ENCODE results near the gene PLXNB1. TPM values are rescaled to one million over a fixed set of nuclear protein-coding genes. Genes with fewer than 3 reads are reported as not detected.

PLXNB1 gene
- total and polyA plus RNA-seq, 2 of the 13 experiments (the other 11 are each of a cell fraction or from before 2014, with no cell fraction given) = 86.0 to 143 TPM

DNA sequence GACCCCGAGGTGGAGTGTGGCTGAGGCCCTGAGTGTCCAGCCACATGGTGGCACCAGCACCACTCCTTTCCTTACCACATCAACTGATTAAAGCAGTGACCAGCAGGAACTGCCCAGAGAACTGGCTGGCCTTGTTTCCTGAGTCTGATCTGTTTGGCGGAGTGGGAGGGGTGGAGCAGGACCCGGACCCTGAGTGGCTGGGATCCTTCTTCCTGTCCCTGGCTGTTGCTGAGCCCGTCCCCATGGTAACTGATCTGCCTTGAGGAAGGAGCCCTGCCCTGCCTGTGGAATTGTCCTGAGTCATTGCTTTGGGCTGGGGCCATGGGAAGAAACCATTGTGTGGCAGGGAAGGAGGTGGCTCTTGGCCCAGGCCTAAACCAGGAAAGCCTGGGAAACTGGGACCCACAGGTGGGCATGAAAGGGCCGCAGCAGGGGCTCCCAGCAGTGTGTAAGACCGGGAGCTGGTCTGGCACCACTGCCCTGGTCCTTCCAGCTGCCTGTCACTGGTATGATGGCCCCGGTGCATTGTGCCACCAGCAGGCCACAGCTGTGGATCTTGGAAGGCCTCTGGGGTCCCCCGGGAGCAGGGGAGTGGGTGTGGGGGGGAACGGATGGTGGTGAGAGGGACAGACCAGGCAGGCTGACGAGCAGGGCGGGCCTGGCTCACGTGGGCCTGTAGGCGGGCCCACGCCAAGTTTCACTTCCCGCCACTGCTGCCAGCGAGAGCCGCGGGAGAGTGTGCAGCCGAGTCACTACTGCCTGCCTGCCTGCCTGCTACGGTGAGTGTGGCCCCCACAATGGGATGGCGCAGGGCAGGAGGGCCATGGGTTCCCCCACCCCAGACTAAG is 35.9 kb upstream of the PLXNB1 start (continued):
- TF ChIP-seq, protein P1, sequence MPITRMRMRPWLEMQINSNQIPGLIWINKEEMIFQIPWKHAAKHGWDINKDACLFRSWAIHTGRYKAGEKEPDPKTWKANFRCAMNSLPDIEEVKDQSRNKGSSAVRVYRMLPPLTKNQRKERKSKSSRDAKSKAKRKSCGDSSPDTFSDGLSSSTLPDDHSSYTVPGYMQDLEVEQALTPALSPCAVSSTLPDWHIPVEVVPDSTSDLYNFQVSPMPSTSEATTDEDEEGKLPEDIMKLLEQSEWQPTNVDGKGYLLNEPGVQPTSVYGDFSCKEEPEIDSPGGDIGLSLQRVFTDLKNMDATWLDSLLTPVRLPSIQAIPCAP (CRISPR knock-in tag; IDR thresholded peaks at IDR 0.05; ENCODE audit: low read depth) = no peak
- TF ChIP-seq, protein P2, sequence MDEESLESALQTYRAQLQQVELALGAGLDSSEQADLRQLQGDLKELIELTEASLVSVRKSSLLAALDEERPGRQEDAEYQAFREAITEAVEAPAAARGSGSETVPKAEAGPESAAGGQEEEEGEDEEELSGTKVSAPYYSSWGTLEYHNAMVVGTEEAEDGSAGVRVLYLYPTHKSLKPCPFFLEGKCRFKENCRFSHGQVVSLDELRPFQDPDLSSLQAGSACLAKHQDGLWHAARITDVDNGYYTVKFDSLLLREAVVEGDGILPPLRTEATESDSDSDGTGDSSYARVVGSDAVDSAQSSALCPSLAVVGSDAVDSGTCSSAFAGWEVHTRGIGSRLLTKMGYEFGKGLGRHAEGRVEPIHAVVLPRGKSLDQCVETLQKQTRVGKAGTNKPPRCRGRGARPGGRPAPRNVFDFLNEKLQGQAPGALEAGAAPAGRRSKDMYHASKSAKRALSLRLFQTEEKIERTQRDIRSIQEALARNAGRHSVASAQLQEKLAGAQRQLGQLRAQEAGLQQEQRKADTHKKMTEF (CRISPR knock-in tag; IDR thresholded peaks at IDR 0.05) = peak; percentile 72
- TF ChIP-seq ZFY (CRISPR knock-in tag; IDR thresholded peaks at IDR 0.05) (peak; percentile 57; the same call in 1 of the 2 replicates), KDM6A (CRISPR knock-in tag; IDR thresholded peaks at IDR 0.05; ENCODE audit: low read depth) (no peak), MTA3 (CRISPR knock-in tag; IDR thresholded peaks at IDR 0.05) (no peak), NFATC3 (CRISPR knock-in tag; IDR thresholded peaks at IDR 0.05) (0 out of 2 replicates have a peak, but pooled peaks have one; percentile 68), RXRA (CRISPR knock-in tag; IDR thresholded peaks at IDR 0.05) (peak; percentile 34; the same call in 1 of the 2 replicates), SNAPC2 (CRISPR knock-in tag; IDR thresholded peaks at IDR 0.05) (0 out of 2 replicates have a peak, but pooled peaks have one; percentile 53), TARDBP (CRISPR knock-in tag; IDR thresholded peaks at IDR 0.05) (peak; percentile 64; the same call in 1 of the 2 replicates), MYC (CRISPR knock-in tag; IDR thresholded peaks at IDR 0.05; ENCODE audit: borderline replicate concordance) (peak; percentile 14; the same call in 1 of the 2 replicates), ZNF501 (CRISPR knock-in tag; IDR thresholded peaks at IDR 0.05) (peak; percentile 73; the same call in 1 of the 2 replicates), ZNF33B (CRISPR knock-in tag; IDR thresholded peaks at IDR 0.05) (0 out of 2 replicates have a peak, but pooled peaks have one; percentile 50), RFX1 (IDR thresholded peaks at IDR 0.05) (peak; percentile 91), SMAD3 (CRISPR knock-in tag; IDR thresholded peaks at IDR 0.05) (0 out of 2 replicates have a peak, but pooled peaks have one; percentile 26), RBFOX2 (IDR thresholded peaks at IDR 0.05; ENCODE audit: low read depth, low read length) (0 out of 2 replicates have a peak, but pooled peaks have one; percentile 22), XRCC5 (optimal IDR thresholded peaks at IDR 0.05; ENCODE audit: low read length) (peak; percentile 66), SOX6 (IDR thresholded peaks at IDR 0.05) (no peak), SOX6 (CRISPR knock-in tag; IDR thresholded peaks at IDR 0.05) (peak; percentile 66), NR2F6 (IDR thresholded peaks at IDR 0.05) (no peak), NR2F6 (CRISPR knock-in tag; IDR thresholded peaks at IDR 0.05) (peak; percentile 56; the same call in 1 of the 2 replicates)
- TF ChIP-seq, protein P3, sequence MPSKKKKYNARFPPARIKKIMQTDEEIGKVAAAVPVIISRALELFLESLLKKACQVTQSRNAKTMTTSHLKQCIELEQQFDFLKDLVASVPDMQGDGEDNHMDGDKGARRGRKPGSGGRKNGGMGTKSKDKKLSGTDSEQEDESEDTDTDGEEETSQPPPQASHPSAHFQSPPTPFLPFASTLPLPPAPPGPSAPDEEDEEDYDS (CRISPR knock-in tag; IDR thresholded peaks at IDR 0.05) = peak; percentile 55; the same call in 1 of the 2 replicates
- TF ChIP-seq, protein P4, sequence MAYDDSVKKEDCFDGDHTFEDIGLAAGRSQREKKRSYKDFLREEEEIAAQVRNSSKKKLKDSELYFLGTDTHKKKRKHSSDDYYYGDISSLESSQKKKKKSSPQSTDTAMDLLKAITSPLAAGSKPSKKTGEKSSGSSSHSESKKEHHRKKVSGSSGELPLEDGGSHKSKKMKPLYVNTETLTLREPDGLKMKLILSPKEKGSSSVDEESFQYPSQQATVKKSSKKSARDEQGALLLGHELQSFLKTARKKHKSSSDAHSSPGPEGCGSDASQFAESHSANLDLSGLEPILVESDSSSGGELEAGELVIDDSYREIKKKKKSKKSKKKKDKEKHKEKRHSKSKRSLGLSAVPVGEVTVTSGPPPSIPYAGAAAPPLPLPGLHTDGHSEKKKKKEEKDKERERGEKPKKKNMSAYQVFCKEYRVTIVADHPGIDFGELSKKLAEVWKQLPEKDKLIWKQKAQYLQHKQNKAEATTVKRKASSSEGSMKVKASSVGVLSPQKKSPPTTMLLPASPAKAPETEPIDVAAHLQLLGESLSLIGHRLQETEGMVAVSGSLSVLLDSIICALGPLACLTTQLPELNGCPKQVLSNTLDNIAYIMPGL (CRISPR knock-in tag; IDR thresholded peaks at IDR 0.05; ENCODE audit: borderline replicate concordance in 1 of 2, low read depth in 1 of 2) = peak; percentile 75; a peak in 3 of 4 replicates
- TF ChIP-seq, protein P5, sequence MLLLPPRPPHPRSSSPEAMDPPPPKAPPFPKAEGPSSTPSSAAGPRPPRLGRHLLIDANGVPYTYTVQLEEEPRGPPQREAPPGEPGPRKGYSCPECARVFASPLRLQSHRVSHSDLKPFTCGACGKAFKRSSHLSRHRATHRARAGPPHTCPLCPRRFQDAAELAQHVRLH (CRISPR knock-in tag; IDR thresholded peaks at IDR 0.05; ENCODE audit: borderline replicate concordance, low read depth) = peak; percentile 66; the same call in 1 of the 2 replicates
- TF ChIP-seq, protein P6, sequence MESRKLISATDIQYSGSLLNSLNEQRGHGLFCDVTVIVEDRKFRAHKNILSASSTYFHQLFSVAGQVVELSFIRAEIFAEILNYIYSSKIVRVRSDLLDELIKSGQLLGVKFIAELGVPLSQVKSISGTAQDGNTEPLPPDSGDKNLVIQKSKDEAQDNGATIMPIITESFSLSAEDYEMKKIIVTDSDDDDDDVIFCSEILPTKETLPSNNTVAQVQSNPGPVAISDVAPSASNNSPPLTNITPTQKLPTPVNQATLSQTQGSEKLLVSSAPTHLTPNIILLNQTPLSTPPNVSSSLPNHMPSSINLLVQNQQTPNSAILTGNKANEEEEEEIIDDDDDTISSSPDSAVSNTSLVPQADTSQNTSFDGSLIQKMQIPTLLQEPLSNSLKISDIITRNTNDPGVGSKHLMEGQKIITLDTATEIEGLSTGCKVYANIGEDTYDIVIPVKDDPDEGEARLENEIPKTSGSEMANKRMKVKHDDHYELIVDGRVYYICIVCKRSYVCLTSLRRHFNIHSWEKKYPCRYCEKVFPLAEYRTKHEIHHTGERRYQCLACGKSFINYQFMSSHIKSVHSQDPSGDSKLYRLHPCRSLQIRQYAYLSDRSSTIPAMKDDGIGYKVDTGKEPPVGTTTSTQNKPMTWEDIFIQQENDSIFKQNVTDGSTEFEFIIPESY (CRISPR knock-in tag; IDR thresholded peaks at IDR 0.05) = peak; percentile 89

Measured in HepG2 (cell line).